ENCODE measurements around the gene HAUS1.
"Not testable (repeated sequence)": the region's sequence is repeated elsewhere in the genome, so short reads cannot be mapped to it uniquely, and the experiment has no call there.

The HAUS1 gene

GRCh38 chr18:46095532-46095931 lies 8.7 kb upstream of the HAUS1 start:
- no peak for DNase-seq (ENCODE audit: low spot score)

DNA sequence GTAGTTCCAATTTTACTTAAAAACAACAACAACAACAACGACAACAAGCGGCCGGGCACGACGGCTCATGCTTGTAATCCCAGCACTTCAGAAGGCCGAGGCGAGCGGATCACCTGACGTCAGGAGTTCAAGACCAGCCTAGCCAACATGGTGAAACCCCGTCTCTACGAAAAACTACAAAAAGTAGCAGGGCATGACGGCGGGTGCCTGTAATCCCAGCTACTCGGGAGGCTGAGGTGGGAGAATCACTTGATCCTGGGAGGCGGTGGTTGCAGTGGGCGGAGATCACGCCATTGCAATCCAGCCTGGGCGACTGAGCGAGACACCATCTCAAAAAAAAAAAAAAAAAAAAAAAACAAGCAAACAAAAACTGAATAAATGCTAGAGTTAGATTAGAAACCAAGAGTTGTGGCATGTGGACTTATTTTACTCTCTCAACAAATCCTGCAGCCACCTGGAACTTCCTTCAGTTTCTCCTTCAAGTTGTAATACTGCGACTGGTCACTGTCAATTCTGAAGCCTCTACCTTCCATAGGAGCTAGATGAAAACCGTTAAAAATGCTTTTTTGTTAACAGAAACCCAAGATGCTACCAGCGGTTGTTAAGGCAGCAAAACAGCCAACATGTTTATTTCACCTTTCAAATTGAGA lies 7.4 kb upstream of the HAUS1 start:
- no peak for DNase-seq (ENCODE audit: low spot score)

DNA sequence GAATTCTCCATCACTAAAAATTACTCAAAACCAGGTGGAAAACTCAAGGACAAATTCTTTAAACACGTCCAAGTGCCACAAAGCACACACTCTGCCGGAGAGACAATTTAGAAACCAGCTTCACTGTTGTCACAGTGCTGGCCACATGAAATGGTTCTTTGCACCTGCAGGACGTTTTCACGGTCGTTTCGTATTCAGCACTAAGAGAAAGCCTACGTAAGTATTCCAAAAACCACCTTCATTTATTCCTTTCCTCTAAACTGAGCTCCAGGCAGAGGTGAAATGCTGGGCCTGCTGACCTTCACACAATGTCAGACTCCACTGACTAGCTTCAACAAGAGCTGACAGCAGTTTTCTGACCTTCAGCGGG lies 6.8 kb upstream of the HAUS1 start:
- DNase-seq (ENCODE audit: low spot score), result no peak

- peak; percentile 92 for DNase-seq (ENCODE audit: low spot score)
These were observed 6.2 kb upstream of the HAUS1 start, which contains the start of gene ATP5F1A for GRCh38 chr18:46097801-46098615. Gene ATP5F1A, minus strand, starts transcription at chr18:46098296. Its CDS starts 65 bp downstream, at chr18:46098231.

DNA sequence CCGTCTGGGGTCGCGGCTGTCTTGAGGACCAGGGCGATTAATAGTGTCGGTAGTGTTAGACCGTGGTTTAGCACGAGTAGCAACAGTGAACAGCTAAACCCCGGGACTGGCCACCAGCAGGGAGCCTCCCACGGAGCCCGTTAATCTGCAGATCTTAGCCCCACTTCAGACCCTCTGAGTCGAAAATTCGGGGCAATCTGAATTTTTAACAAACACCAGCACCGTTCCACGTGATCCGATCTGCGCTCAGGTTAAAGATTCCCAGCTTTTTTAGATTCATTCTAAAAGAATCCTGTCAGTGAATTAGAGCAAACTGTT lies 5.6 kb upstream of the HAUS1 start:
- DNase-seq (ENCODE audit: low spot score), result no peak

DNA sequence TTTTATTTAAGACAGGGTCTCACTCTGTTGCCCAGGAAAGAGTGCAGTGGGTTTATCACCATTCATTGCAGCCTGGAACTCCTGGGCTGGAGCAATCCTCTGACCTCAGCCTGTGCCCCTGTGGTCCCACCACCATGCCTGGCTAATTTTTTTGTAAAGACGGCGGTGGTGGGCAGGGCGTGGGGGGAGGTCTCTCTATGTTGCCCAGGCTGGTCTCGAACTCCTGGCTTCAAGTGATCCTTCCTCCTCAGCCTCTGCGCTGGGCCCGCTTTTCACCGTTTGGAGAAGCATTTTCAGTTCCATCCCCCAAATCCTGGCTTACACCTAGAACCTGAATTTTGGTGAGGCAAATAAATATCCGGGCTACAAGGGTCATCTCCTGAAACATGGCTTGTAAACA lies 4.7 kb upstream of the HAUS1 start:
- DNase-seq (ENCODE audit: low spot score), result no peak

DNA sequence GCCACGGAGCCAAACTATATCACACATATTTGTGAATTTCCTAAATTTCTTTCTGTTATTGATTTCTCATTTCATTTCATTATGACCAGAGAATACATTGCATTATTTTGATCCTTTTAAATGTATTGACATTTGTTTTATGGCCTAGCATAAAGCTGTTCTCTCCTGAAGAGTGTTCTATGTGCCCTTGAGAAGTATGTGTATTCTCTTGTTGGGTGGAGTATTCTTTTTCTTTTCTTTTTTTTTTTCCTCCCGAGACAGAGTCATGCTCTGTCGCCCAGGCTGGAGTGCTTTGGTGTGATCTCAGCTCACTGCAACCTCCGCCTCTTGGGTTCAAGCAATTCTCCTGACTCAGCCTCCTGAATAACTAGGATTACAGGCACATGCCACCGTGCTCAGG lies 5.2 kb downstream of the HAUS1 start:
- no peak for DNase-seq (ENCODE audit: low spot score)

DNA sequence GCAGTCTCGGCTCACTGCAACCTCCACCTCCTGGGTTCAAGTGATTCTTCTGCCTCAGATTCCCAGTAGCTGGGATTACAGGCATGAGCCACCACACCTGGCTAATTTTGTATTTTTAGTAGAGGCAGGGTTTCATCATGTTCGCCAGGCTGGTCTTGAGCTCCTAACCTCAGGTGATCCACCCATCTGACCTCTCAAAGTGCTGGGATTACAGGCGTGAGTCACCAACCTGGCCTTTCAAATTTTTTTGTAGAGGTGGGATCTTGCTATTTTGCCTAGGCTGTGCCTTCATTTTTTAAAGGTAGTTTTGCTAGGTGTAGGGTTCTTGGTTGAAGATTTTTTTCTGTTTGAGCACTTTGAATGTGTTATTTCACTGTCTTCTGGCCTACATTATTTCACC lies 6.2 kb downstream of the HAUS1 start:
- no peak for DNase-seq (ENCODE audit: low spot score)

- DNase-seq (ENCODE audit: low spot score), result no peak
These were observed 9.6 kb downstream of the HAUS1 start for GRCh38 chr18:46113751-46114150.

GRCh38 chr18:46126625-46127024 lies 22.4 kb downstream of the HAUS1 start:
- DNase-seq (ENCODE audit: low spot score), result not testable (repeated sequence)

DNA sequence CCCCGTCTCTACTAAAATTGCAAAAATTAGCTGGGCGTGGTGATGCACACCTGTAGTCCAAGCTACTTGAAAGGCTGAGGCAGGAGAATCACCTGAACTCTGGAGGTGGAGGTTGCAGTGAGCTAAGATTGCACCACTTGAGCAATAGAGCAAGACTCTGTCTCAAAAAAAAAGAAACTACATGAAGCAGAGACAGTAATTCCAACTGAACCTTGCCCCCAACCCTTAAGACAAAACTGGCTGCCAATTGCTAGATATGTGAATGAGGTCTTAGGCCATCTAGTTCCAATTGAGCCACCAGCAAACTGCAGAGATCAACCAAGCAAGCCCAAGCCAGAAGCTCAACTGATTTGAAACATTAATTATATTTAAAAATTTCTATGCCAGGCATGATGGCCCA lies 25.9 kb downstream of the HAUS1 start:
- no peak for DNase-seq (ENCODE audit: low spot score)

DNA sequence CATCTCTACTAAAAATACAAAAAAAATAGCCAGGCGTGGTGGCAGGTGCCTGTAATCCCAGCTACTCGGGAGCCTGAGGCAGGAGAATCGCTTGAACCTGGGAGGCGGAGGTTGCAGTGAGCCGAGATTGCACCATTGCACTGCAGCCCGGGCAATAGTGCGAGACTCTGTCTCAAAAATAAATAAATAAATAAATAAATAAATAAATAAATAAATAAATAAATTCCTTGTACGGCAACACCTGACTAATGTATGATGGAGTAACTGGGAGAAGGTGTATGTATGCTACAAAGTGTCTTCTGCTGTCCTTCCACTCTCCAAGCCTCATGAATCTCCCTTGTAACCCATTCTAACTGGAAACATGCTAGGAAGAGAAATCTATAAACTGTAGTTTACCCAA lies 26.4 kb downstream of the HAUS1 start:
- DNase-seq (ENCODE audit: low spot score), result not testable (repeated sequence)

DNA sequence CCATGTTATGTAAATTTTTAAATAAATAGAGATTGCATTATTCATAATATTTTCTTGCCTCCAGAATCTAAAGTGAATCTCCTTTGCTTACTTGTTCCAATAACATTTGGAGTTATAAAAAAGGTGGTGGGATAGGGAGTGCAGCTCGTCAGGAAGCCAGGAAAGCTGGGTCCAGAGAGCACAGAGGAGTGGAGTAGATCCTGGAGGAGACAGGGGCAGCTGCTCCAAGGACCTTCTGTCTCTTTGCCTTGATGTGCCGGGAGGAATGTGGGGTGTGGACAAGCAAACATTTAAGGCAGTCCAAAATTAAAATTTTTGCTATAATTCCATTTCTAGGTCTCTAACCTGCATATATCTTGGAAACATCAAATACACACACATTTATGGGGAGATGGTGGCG lies 29.3 kb downstream of the HAUS1 start:
- DNase-seq (ENCODE audit: low spot score), result no peak

DNA sequence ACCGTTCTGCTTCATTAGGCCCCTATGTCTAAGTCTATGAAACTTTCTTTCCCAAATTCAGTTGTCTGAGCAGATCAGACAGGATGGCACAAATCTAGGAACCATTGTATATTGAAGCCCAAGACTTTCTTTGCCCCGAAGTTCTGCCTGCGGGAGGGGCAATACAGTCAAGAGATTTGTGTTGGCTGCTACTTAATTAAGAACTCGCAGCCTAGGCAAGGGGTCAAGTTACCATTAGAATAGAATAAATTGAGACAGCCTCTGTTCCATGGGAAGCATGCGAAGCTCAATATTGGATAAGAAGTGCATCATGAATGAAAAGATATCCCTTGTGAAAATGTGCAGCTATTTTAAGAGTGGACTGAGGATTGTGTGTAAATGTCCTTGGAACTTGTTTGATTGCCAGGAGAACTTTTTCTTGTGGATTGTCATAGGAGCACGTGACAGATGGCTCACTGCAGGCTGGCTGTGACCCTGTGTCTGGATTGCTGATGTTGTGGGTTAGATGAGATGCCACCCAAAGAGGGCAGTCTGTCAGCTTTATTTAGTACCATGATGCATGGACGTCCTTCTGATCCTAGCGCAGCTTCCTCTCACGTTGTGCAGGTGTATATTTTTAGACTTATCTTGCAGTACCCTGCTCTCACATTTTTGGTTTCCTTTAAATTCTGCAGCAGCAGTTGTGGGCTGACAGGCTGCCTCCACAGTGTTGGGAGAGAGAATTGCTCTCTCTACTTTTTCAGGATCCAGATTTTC lies 30.9 kb downstream of the HAUS1 start:
- no peak for DNase-seq (ENCODE audit: low spot score)

- DNase-seq (ENCODE audit: low spot score), result no peak
These were observed 36.0 kb downstream of the HAUS1 start for GRCh38 chr18:46140173-46140572.

DNA sequence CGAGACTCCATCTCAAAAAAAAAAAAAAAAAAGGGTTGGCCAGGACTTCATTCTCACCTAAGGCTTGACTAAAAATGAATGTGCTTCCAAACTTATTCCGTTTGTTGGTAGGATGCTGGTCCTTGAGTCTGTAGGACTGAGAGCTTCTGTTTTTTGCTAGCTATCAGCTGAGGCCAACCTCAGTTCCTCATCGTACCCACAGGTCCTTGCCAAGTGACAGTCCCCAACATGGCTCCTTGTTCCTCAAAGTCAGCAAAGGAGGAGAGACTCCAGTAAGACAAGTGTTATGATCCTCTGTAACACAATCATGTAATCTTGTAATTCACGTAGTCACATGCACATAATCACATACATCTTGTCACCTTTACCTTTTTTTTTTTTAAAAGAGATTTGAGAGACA lies 37.0 kb downstream of the HAUS1 start:
- DNase-seq (ENCODE audit: low spot score), result no peak

GRCh38 chr18:46148810-46149209 lies 44.6 kb downstream of the HAUS1 start:
- peak; percentile 71 for DNase-seq (ENCODE audit: low spot score)

DNA sequence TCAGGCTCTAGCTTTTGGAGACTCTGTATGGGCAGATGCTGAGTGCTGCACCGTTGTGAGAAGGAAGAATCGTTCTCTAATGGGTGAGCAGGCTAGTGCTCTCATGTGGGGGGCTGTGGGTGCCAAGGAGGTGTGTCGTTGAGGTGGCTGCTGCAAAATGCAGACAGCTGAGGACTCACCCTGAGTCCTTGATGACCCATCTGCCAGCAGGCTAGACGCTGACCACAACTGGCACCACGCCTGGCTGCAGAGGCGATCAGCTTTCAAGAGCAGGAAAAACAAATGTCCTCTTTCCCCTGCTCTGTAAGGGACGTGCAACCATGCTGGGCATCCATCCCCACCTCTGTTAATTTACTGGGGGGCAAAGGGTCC lies 48.2 kb downstream of the HAUS1 start:
- peak; percentile 84 for DNase-seq (ENCODE audit: low spot score)

DNA sequence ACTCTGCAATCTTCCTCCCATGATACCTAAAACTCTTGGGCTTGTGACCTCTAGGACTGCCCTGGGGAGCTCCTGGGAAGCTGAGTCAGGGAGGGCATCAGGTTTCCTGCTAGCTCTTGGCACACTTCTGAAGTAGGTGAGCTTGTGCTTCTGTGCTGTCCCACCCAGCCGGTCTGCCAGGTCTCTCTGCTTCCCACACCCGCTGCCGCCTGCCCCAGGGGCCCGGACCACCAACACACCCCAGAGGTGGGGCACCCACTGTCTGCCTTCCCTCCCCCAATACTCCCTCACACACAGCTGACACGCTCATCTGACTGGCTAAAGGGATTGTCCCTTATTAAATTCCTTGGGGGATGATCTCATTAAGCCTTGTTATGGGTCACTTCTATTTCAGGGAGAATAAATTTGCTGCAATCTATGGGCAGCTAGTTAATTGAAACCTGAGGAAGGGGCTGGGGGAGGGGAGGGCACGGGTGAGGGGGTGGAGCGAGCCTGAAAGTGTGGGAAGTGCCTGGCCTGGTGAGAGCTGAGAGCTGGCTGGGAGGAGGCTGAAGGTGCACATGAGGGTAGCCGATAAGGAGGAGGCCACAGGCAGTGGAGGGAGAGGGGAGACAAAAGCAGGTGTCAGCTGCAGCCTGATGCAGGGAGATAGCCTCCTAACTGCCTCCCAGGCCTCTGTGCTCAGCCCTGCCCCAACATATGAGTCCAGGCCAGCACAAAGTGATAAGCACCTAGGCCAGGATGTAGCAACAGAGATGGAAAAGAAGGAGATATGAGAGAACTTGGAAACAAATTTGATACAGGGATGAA lies 48.8 kb downstream of the HAUS1 start:
- peak; percentile 36 for DNase-seq (ENCODE audit: low spot score)

DNA sequence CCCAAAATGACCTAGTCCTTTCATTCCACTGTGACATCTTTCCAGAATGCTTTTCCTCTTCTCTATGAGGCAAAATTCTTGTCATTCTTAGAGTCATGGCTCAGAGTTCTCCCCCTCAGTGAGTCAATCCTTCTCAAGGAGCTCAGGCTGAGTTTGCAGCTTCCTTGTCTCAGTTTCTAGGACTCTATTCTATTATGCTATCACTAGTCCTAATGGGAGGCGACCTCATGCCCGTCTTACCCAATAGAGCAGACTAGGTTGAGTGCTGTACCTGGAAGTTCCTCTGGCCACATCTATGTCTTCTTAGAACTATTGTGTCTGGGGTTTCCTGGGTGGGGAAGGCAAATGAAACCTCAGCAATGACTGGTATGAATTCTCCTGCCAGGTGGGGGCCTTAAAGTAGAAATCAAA lies 51.5 kb downstream of the HAUS1 start:
- DNase-seq (ENCODE audit: low spot score), result peak; percentile 83

DNA sequence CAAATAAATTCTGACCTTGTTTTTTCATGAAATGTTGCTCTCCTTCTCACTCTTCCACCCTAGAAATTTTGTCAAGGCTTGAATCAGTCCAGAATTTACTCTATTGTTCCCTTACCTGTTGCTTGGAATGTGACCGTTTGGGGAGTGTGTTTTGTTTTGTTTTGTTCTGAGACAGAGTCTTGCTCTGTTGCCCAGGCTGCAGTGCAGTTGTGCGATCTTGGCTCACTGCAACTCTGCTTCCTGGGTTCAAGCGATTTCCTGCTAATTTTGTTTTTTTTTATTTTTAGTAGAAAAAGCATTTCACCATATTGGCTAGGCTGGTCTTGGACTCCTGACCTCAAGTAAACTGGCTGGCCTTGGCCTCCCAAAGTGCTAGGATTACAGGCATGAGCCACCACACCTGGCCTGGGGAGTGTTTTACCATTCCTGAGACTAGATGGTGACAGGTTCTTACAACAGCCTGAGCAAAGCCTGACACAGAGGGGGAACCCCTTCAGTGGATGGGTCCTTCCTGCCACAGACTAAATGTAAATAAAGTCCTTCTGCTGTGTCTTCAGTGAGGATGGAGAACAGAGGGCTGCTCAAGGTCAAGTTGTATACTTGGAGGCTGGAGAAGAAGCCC lies 52.0 kb downstream of the HAUS1 start:
- DNase-seq (ENCODE audit: low spot score), result no peak

- no peak for DNase-seq (ENCODE audit: low spot score)
These were observed 52.7 kb downstream of the HAUS1 start for GRCh38 chr18:46156843-46157242.

Data from GM03348 (cell line).